Measurements from ENCODE around the gene SKIL.

DNA sequence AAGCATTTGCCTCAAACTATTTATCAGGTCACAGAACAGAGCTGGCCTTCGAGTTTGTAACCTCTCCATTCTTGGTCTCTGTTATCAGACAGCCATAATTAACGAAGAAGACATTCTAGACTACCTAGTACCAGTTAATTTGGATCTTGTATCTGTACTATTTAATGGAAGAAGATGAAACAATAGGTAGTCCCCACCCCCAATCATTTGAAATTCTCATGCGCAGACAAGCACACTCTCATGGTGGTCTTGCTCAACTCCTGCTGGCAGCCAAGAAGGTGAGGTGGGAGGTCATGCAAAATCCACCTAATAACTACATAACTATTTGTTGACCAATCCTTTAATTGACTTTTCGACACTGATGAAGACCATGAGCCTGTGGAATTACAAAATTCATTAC, 2.8 kb upstream of the SKIL start:
- no peak for TF ChIP-seq ZFX (IDR thresholded peaks at IDR 0.05)
- TF ChIP-seq, protein P1, sequence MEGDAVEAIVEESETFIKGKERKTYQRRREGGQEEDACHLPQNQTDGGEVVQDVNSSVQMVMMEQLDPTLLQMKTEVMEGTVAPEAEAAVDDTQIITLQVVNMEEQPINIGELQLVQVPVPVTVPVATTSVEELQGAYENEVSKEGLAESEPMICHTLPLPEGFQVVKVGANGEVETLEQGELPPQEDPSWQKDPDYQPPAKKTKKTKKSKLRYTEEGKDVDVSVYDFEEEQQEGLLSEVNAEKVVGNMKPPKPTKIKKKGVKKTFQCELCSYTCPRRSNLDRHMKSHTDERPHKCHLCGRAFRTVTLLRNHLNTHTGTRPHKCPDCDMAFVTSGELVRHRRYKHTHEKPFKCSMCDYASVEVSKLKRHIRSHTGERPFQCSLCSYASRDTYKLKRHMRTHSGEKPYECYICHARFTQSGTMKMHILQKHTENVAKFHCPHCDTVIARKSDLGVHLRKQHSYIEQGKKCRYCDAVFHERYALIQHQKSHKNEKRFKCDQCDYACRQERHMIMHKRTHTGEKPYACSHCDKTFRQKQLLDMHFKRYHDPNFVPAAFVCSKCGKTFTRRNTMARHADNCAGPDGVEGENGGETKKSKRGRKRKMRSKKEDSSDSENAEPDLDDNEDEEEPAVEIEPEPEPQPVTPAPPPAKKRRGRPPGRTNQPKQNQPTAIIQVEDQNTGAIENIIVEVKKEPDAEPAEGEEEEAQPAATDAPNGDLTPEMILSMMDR (conservative IDR thresholded peaks at IDR 0.05), result no peak

Measured in C4-2B (cell line).